GM23338 (cell line): ENCODE measurements around the gene GDPD2.

Source experiments
- EZH2phosphoT487 ChIP-seq: fragments of 200-600 bp; sonication (generic); IDR thresholded peaks from one replicate; pipeline ENCODE4 v1.8.1; 2018; ENCODE audit warnings: antibody characterized with exemption; ENCODE audit not compliant: unreplicated experiment
- TF ChIP-seq, protein P1 (sequence below), 2 experiments: fragments of 200-600 bp in 1 of 2; sonication (generic) in 1 of 2; conservative IDR thresholded peaks; 2 replicates each; pipeline versions ENCODE4 v1.5.1 to v1.6.1; 2016 to 2017; ENCODE audit warnings: antibody characterized with exemption in 2 of 2, low read depth in 2 of 2, mild to moderate bottlenecking in 2 of 2, moderate library complexity in 1 of 2

DNA sequence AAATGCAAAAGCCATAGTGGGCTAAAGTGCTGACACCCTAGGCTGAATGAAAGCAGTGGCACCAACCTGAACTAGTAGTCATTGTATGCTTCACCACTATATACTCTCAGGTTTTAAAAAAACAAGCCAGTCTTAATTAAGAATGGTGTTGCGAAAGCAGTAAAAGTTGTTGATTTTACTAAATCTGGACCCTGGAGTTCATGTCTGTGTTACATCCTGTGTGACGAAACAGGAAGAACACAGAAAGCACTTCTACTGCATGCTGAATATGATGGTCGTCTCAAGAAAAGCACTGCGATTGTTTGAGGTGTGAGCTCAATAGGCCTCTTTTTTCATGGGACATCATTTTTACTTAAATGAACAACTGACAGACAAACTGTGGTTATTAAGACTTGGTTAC lies 24.2 kb upstream of the GDPD2 start:
- TF ChIP-seq, protein P1, sequence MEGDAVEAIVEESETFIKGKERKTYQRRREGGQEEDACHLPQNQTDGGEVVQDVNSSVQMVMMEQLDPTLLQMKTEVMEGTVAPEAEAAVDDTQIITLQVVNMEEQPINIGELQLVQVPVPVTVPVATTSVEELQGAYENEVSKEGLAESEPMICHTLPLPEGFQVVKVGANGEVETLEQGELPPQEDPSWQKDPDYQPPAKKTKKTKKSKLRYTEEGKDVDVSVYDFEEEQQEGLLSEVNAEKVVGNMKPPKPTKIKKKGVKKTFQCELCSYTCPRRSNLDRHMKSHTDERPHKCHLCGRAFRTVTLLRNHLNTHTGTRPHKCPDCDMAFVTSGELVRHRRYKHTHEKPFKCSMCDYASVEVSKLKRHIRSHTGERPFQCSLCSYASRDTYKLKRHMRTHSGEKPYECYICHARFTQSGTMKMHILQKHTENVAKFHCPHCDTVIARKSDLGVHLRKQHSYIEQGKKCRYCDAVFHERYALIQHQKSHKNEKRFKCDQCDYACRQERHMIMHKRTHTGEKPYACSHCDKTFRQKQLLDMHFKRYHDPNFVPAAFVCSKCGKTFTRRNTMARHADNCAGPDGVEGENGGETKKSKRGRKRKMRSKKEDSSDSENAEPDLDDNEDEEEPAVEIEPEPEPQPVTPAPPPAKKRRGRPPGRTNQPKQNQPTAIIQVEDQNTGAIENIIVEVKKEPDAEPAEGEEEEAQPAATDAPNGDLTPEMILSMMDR (conservative IDR thresholded peaks at IDR 0.05; ENCODE audit: low read depth in 2 of 2) = no peak
- no peak for TF ChIP-seq EZH2phosphoT487
